Activated T-cell treated with anti-CD3 and anti-CD28 coated beads, Interleukin-2, amount 50 U/mL, for 4 hours (primary cell): ENCODE results near the gene MRPL32. TPM values are rescaled to one million over a fixed set of nuclear protein-coding genes. Genes with fewer than 3 reads are reported as not detected.

ENCODE experiments used
- ATAC-seq, 2 donors: fragments of 200-7000 bp; cut with Tn5 transposase; one replicate each; pipeline ENCODE4 v1.10.0; 2021
- DNase-seq: peaks from one replicate; pipeline ENCODE4 v3.0.0-alpha.2; 2020
- H3K27me3 Mint-ChIP-seq: one replicate; pipeline ENCODE4 v1.8.0; 2021; ENCODE audit warnings: low read depth, mixed read lengths
- H3K36me3 Mint-ChIP-seq: one replicate; pipeline ENCODE4 v1.8.0; 2022; ENCODE audit warnings: mixed read lengths; ENCODE audit not compliant: insufficient read depth
- H3K4me1 Mint-ChIP-seq: one replicate; pipeline ENCODE4 v1.8.0; 2021; ENCODE audit warnings: low read depth, mixed read lengths
- H3K4me3 Mint-ChIP-seq: one replicate; pipeline ENCODE4 v1.8.0; 2021; ENCODE audit warnings: mild to moderate bottlenecking, moderate library complexity, mixed read lengths
- H3K9me3 Mint-ChIP-seq: one replicate; pipeline ENCODE4 v1.8.0; 2021; ENCODE audit warnings: mixed read lengths
- total RNA-seq, 3 donors: library from RNA; stranded (reverse); gene quantifications; one replicate each; pipeline ENCODE4 v1.2.1, GENCODE V29; 2021

The MRPL32 gene
- total RNA-seq, 3 donors from 2014 or later: 91.2 to 119 (median 106) TPM

GRCh38 chr7:42914009-42914408, 18.2 kb upstream of the MRPL32 start:
- peak overlapping the region; percentile 47 for H3K4me3 Mint-ChIP-seq

DNA sequence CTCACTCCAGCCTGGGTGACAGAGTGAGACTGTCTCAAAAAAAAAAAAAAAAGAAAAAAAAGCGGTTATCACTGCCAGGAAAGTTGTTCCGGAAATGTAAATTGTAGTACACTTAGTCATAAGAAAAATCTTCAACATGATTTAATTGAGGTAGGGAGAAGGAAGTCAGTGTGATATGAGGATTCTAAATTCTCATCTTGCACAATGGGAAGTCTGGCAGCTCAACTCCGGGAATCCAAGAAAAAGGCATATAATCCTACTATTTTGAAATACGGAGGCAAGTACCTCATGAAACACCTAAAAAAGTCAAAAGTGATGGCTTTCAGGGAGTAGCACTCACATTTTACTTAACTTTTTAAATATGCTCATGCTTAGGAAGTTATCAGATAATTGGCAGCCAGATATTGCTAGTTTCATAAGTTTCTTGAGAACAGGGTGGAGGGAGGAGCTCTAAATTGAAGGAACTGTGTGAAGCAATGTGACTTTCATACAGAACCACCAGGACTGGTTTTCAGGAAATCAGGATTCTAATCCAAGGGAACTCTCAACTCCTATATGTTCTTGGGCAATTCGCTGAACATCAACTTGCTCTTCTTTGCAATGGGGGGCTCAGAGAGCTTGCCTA, 17.6 kb upstream of the MRPL32 start:
- Mint-ChIP-seq H3K4me1 (peaks cover 43% of the 10 kb centered on the region), H3K36me3 (peaks cover 25% of the 10 kb centered on the region), H3K9me3 (no peaks in the 10 kb centered on the region), H3K4me3 (no peak overlapping the region), H3K27me3 (no peaks in the 10 kb centered on the region)
- ATAC-seq: no peak
- DNase-seq: no peak

More at GRCh38 chr7:42914009-42914408, 18.2 kb upstream of the MRPL32 start:
- no peaks in the 10 kb centered on the region for H3K27me3 Mint-ChIP-seq
- DNase-seq (no peak), ATAC-seq (no peak)
- no peaks in the 10 kb centered on the region for H3K9me3 Mint-ChIP-seq
- H3K36me3 Mint-ChIP-seq: peaks cover 21% of the 10 kb centered on the region
- H3K4me1 Mint-ChIP-seq: peaks cover 44% of the 10 kb centered on the region

DNA sequence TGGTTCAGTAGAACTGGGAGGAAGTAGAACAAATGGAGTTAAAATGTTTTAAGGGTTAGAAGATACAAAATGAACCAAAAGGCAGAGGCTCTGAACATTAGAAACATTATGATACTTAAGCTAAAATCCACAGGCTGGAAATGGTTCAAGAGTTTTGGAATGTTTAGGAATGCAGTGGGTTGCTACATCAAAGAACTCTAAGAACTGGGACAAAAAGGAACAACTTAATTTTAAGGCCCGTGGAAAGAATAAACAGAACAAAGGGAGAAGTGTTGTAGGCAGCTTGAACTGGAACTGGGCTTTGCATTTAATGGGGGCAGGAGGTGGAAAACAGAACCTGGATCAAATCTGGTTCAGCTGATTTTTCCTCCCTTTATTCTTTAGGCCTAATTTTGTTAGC, 16.8 kb upstream of the MRPL32 start:
- Mint-ChIP-seq H3K36me3 (peaks cover 31% of the 10 kb centered on the region), H3K27me3 (no peaks in the 10 kb centered on the region), H3K9me3 (no peaks in the 10 kb centered on the region), H3K4me3 (no peak overlapping the region), H3K4me1 (peaks cover 41% of the 10 kb centered on the region)
- no peak for ATAC-seq
- DNase-seq: no peak

- DNase-seq: no peak
- Mint-ChIP-seq H3K4me1 (peaks cover 20% of the 10 kb centered on the region), H3K4me3 (no peak overlapping the region), H3K9me3 (no peaks in the 10 kb centered on the region), H3K36me3 (peaks cover 58% of the 10 kb centered on the region), H3K27me3 (no peaks in the 10 kb centered on the region)
- no peak for ATAC-seq
These were observed 10.0 kb upstream of the MRPL32 start for GRCh38 chr7:42922017-42922753.

DNA sequence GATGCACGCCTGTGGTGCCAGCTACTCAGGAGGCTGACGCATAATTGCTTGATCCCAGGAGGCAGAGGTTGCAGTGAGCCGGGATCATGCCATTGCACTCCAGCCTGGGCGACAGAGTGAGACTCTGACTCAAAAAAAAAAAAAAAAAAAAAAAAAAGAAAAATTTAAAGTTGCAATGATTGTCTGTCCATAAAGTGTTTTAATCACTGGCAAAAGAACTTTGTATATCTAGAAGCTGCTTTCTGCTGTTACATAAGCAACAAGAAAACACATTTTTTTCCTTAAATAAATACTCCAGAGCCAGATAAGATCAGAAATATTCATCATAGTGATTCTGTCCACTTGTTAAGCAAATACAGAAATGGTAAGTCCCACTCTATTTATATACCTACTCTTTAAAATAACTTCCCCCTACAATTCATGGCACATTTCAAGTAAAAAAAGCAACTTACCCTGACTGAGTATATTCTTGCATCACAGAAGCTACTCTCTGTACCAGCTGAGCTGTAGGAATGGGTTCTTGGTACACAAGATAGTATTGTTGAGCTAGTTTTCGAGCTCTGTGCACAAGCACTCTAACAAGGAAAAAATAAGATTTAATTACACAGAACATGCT, 7.8 kb upstream of the MRPL32 start:
- DNase-seq: no peak
- Mint-ChIP-seq H3K9me3 (no peaks in the 10 kb centered on the region), H3K4me3 (no peak overlapping the region), H3K4me1 (peaks cover 40% of the 10 kb centered on the region), H3K36me3 (peaks cover 62% of the 10 kb centered on the region), H3K27me3 (no peaks in the 10 kb centered on the region)
- no peak for ATAC-seq

GRCh38 chr7:42925630-42926029, 6.5 kb upstream of the MRPL32 start:
- no peak overlapping the region for H3K4me3 Mint-ChIP-seq
- ATAC-seq: no peak
- H3K36me3 Mint-ChIP-seq: peaks cover 52% of the 10 kb centered on the region
- H3K9me3 Mint-ChIP-seq: no peaks in the 10 kb centered on the region
- no peak for DNase-seq
- no peaks in the 10 kb centered on the region for H3K27me3 Mint-ChIP-seq
- peaks cover 49% of the 10 kb centered on the region for H3K4me1 Mint-ChIP-seq

DNA sequence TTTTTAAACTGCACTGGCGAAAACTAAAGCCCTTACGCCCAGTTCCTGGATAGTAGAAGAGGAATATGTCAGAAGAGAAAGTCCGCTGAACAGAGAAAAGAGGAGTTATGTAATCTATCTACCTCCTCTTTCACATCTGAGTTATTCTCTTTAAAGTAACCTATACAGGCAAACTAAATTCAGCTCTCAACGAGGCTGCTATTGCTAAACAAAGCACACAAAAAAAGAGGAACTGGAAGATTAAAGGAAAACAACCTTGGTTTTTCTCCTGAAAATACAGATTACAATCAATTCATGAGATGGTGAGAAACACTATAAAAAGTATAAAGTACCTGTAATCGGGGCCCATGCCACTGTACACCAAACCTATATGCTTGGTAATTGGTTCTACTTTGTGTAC, 6.0 kb upstream of the MRPL32 start:
- Mint-ChIP-seq H3K27me3 (no peaks in the 10 kb centered on the region), H3K36me3 (peaks cover 46% of the 10 kb centered on the region), H3K9me3 (no peaks in the 10 kb centered on the region), H3K4me1 (peaks cover 49% of the 10 kb centered on the region), H3K4me3 (no peak overlapping the region)
- ATAC-seq (no peak), DNase-seq (no peak)

GRCh38 chr7:42928754-42929153, 3.4 kb upstream of the MRPL32 start:
- no peak for DNase-seq
- Mint-ChIP-seq H3K4me1 (peaks cover 59% of the 10 kb centered on the region), H3K36me3 (peaks cover 33% of the 10 kb centered on the region), H3K9me3 (no peaks in the 10 kb centered on the region), H3K27me3 (no peaks in the 10 kb centered on the region), H3K4me3 (peak overlapping the region; percentile 29)
- no peak for ATAC-seq

DNA sequence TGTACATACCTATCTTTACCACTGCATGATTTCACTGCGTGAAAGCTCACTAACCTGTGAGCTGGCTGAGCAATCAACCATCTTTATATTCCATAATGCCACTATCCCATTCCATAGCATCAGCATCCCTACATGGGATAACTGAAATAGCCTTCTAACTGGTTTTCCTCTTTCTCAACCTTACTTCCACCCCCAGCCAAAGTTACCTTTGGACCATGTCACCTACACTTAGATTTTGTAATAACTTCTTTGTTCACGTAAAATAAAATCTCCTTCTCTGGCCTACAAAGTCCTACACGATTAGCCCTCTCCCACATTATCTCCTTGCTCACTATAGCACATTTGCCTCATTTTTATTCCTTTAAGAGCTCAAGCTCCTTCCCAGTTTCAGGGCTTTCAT, 2.7 kb upstream of the MRPL32 start:
- Mint-ChIP-seq H3K4me1 (peaks cover 62% of the 10 kb centered on the region), H3K9me3 (no peaks in the 10 kb centered on the region), H3K27me3 (no peaks in the 10 kb centered on the region), H3K36me3 (peaks cover 30% of the 10 kb centered on the region), H3K4me3 (peak overlapping the region; percentile 45)
- no peak for ATAC-seq
- no peak for DNase-seq

GRCh38 chr7:42930889-42931288, 1.3 kb upstream of the MRPL32 start:
- H3K4me3 Mint-ChIP-seq: peak overlapping the region; percentile 100
- no peak for ATAC-seq
- no peaks in the 10 kb centered on the region for H3K9me3 Mint-ChIP-seq
- H3K36me3 Mint-ChIP-seq: peaks cover 27% of the 10 kb centered on the region
- no peak for DNase-seq
- no peaks in the 10 kb centered on the region for H3K27me3 Mint-ChIP-seq
- H3K4me1 Mint-ChIP-seq: peaks cover 58% of the 10 kb centered on the region

DNA sequence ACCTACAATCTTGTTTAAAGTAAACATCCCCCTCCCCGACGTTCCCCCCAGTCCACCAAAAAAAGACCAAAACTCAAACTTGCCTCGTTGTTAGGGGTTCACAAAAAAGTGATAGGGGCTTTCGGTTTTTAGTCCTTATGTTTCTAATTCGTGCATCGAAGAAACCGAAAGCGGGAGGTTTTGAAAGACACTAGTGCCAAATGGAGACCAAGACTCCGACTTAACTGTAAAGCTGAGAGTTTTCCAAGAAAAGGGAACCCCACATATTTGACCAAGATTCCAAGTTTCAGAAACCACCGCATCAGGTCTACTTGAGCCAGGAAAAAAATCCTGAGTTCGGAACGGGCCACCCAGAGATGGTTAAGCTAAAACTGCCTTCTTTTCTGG, 736 bp upstream of the MRPL32 start:
- peak; percentile 9 to 22 for ATAC-seq
- H3K9me3 Mint-ChIP-seq: no peaks in the 10 kb centered on the region
- H3K4me3 Mint-ChIP-seq: peak overlapping the region; percentile 100
- peaks cover 61% of the 10 kb centered on the region for H3K4me1 Mint-ChIP-seq
- H3K36me3 Mint-ChIP-seq: peaks cover 28% of the 10 kb centered on the region
- no peak for DNase-seq
- no peaks in the 10 kb centered on the region for H3K27me3 Mint-ChIP-seq

DNA sequence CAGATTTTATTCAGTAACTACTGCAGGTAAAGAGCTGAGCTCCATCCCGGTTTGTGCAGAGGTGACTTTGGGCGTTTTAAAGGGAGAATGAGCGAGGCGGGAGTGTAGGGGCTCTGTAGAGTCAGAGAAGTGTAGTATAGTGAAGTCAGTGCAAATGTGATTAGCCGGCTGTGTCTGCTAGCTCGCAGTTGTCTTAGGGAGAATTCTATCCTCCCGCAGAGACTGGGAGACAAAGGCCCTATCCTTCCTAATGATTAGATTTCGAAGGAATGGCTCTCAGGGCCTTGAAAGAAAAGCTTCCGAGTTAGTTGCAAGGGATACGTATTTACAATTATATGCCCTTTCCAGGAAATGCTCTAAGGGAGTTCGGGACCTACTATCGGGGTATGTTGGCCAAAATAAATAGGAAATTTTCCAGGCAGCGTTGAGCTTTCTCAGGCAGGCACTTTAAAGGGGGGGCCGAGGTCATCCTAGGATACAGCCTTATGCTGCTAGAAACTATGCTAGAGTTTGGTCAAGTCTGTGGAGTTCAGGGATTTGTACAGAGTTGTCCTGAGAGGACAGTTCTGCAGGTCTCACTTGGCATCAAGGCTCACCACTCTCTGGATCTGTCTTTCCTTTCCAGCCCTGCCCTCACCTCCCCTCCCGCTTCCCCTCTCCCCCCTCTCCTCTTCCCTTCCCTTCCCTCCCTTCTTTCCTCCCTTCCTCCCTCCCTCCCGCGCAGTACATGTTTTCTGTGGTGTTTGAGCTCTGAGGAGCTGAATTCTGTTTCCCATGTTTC, 825 bp downstream of the MRPL32 start:
- no peak for DNase-seq
- no peak for ATAC-seq
- peaks cover 30% of the 10 kb centered on the region for H3K36me3 Mint-ChIP-seq
- H3K4me3 Mint-ChIP-seq: peak overlapping the region; percentile 100
- no peaks in the 10 kb centered on the region for H3K27me3 Mint-ChIP-seq
- H3K4me1 Mint-ChIP-seq: peaks cover 51% of the 10 kb centered on the region
- H3K9me3 Mint-ChIP-seq: no peaks in the 10 kb centered on the region

DNA sequence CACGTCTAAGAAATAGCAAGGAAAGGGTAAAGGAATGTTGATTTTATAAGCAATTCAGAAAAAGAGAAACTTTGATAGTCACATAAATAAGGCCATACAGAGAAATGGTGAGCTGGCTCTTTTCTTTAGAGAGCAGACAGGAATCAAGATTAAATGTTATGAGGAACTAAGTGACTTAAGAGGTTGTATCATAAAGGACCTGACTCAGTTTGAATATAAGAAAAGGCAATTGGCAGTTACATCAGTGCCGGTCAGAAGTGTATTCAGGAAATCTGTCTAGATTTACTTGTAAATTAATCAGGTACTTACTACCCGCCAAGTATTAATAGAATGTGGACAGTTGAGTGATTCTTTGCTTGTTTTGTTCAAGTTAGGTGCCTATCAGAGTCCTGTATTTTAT, 2.1 kb downstream of the MRPL32 start:
- Mint-ChIP-seq H3K4me3 (peak overlapping the region; percentile 100), H3K27me3 (no peaks in the 10 kb centered on the region), H3K36me3 (peaks cover 28% of the 10 kb centered on the region), H3K4me1 (peaks cover 46% of the 10 kb centered on the region), H3K9me3 (no peaks in the 10 kb centered on the region)
- ATAC-seq (no peak), DNase-seq (no peak)

GRCh38 chr7:42935861-42936260, 3.7 kb downstream of the MRPL32 start:
- Mint-ChIP-seq H3K27me3 (no peaks in the 10 kb centered on the region), H3K4me1 (peaks cover 51% of the 10 kb centered on the region), H3K36me3 (peaks cover 33% of the 10 kb centered on the region), H3K4me3 (no peak overlapping the region), H3K9me3 (no peaks in the 10 kb centered on the region)
- ATAC-seq: no peak
- DNase-seq: no peak
